WTC11 (cell line): Measurements from ENCODE around the gene LAPTM5. TPM values are rescaled to one million over a fixed set of nuclear protein-coding genes. Genes with fewer than 3 reads are reported as not detected.
"Not testable (repeated sequence)": the region's sequence is repeated elsewhere in the genome, so short reads cannot be mapped to it uniquely, and the experiment has no call there.

Experiments used
- ATAC-seq: fragments of 200-7000 bp; cut with Tn5 transposase; 2 replicates; pipeline ENCODE4 v1.10.0; 2021; ENCODE audit warnings: mild to moderate bottlenecking, moderate library complexity
- CTCF ChIA-PET: fragments of 300-600 bp; sonication (Branson Sonifier 250); formaldehyde crosslinking; loops from one replicate; lab custom pipeline; 2021; ENCODE audit warnings: antibody characterized with exemption; lab: Charles Lee
- POLR2A ChIA-PET: fragments of 350-600 bp; sonication (Branson Sonifier 250); formaldehyde crosslinking; loops from one replicate; lab custom pipeline; 2021; ENCODE audit warnings: antibody characterized with exemption; lab: Charles Lee
- DNase-seq: peaks from one replicate; pipeline ENCODE4 v3.0.0; 2021; ENCODE audit warnings: low spot score
- H3K27ac Mint-ChIP-seq: 2 replicates; pipeline ENCODE4 v1.8.0; 2021; ENCODE audit warnings: mixed read lengths
- H3K27me3 Mint-ChIP-seq: 2 replicates; pipeline ENCODE4 v1.8.0; 2021; ENCODE audit warnings: low read depth, mild to moderate bottlenecking, moderate library complexity, mixed read lengths
- H3K36me3 Mint-ChIP-seq: 2 replicates; pipeline ENCODE4 v1.8.0; 2021; ENCODE audit warnings: mixed read lengths
- H3K4me1 Mint-ChIP-seq: 2 replicates; pipeline ENCODE4 v1.8.0; 2022; ENCODE audit warnings: mixed read lengths
- H3K4me3 Mint-ChIP-seq: 2 replicates; pipeline ENCODE4 v1.8.0; 2021; ENCODE audit warnings: mild to moderate bottlenecking, moderate library complexity, mixed read lengths
- H3K9me3 Mint-ChIP-seq: 2 replicates; pipeline ENCODE4 v1.8.0; 2021; ENCODE audit warnings: mixed read lengths
- ERG ChIP-seq: fragments of 250-450 bp; sonication (Bioruptor Pico); IDR thresholded peaks from 2 replicates; pipeline ENCODE4 v1.8.0; 2021; ENCODE audit warnings: mild to moderate bottlenecking
- IRF2 ChIP-seq: sonication (generic); formaldehyde crosslinking; IDR thresholded peaks from 2 replicates; pipeline ENCODE4 v1.8.0; 2022; ENCODE audit warnings: low read depth, missing genetic modification reagents, borderline replicate concordance
- PRDM15 ChIP-seq: sonication (generic); formaldehyde crosslinking; IDR thresholded peaks from 2 replicates; pipeline ENCODE4 v1.8.0; 2022; ENCODE audit warnings: missing genetic modification reagents
- SOX15 ChIP-seq: fragments of 250-450 bp; sonication (Bioruptor Pico); IDR thresholded peaks from 2 replicates; pipeline ENCODE4 v1.9.0; 2021; ENCODE audit warnings: mild to moderate bottlenecking
- total RNA-seq: library from RNA; stranded (reverse); gene quantifications from 3 replicates; pipeline ENCODE4 v1.2.3, GENCODE V29; 2021
- TF ChIP-seq, protein P1 (sequence below): sonication (generic); formaldehyde crosslinking; IDR thresholded peaks from 2 replicates; pipeline ENCODE4 v1.8.1; 2023; ENCODE audit warnings: mild to moderate bottlenecking, missing genetic modification reagents, moderate library complexity
- TF ChIP-seq, protein P2 (sequence below): sonication (generic); formaldehyde crosslinking; IDR thresholded peaks from 2 replicates; pipeline ENCODE4 v1.8.1; 2023; ENCODE audit warnings: mild to moderate bottlenecking, missing genetic modification reagents, moderate library complexity
- TF ChIP-seq, protein P3 (sequence below): sonication (generic); formaldehyde crosslinking; IDR thresholded peaks from 2 replicates; pipeline ENCODE4 v1.8.0; 2022; ENCODE audit warnings: mild to moderate bottlenecking, missing genetic modification reagents
- TF ChIP-seq, protein P4 (sequence below): sonication (generic); formaldehyde crosslinking; IDR thresholded peaks from 2 replicates; pipeline ENCODE4 v1.8.1; 2022; ENCODE audit warnings: missing genetic modification reagents, borderline replicate concordance

The LAPTM5 gene
- total RNA-seq, 1 experiment from 2014 or later: 1.3 TPM

DNA sequence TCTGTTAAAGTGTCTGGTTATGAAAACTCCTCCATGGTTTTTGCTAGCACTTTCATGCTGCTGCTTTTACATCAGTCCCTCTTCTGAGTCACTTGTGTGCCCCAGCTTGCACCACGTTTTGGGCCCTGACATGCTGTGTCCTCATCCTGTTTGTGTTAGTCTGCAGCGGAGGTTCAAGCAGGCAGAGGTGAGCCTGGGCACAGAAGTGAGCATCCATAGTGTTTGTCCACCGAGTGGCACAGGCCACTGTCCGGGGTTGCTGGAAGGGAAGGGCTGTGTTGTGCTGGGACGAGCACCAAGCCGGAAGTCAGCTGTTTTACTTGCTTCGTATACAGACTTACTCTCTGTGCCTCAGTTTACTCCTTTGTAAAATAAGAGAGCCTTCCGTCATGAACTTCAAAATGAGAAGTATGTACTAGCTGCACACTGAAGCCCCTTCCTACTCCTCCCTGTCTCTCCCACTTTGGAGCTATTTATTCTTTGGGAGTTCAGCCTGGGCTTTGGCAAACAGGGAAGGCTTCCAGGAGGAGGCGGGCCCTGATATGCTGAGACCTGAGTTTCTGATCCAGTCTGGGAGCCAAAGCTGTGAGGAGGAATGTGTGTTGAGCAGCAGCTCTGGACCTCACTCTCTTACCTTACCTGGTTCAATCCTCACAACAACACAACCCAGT lies 10.7 kb upstream of the LAPTM5 start:
- ChIA-PET POLR2A (no interaction called here), CTCF (interaction anchor here (0.8 to 1.6 kb wide), 6 partner anchors 9 to 56 kb away, joined by 3 to 6 read pairs (median 3); no protein-coding TSS in a partner anchor)
- Mint-ChIP-seq H3K27me3 (no peaks in the 10 kb centered on the region), H3K4me1 (no peaks in the 10 kb centered on the region), H3K4me3 (no peak overlapping the region), H3K36me3 (no peaks in the 10 kb centered on the region), H3K9me3 (no peaks in the 10 kb centered on the region), H3K27ac (no peak overlapping the region)
- no peak for DNase-seq
- TF ChIP-seq, protein P1, sequence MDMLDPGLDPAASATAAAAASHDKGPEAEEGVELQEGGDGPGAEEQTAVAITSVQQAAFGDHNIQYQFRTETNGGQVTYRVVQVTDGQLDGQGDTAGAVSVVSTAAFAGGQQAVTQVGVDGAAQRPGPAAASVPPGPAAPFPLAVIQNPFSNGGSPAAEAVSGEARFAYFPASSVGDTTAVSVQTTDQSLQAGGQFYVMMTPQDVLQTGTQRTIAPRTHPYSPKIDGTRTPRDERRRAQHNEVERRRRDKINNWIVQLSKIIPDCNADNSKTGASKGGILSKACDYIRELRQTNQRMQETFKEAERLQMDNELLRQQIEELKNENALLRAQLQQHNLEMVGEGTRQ: no peak
- no peak for TF ChIP-seq SOX15 (CRISPR knock-in tag)
- TF ChIP-seq, protein P2, sequence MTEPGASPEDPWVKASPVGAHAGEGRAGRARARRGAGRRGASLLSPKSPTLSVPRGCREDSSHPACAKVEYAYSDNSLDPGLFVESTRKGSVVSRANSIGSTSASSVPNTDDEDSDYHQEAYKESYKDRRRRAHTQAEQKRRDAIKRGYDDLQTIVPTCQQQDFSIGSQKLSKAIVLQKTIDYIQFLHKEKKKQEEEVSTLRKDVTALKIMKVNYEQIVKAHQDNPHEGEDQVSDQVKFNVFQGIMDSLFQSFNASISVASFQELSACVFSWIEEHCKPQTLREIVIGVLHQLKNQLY: no peak
- no peak for TF ChIP-seq ERG (CRISPR knock-in tag)
- TF ChIP-seq IRF2 (CRISPR knock-in tag): no peak
- TF ChIP-seq PRDM15: no peak
- TF ChIP-seq, protein P3, sequence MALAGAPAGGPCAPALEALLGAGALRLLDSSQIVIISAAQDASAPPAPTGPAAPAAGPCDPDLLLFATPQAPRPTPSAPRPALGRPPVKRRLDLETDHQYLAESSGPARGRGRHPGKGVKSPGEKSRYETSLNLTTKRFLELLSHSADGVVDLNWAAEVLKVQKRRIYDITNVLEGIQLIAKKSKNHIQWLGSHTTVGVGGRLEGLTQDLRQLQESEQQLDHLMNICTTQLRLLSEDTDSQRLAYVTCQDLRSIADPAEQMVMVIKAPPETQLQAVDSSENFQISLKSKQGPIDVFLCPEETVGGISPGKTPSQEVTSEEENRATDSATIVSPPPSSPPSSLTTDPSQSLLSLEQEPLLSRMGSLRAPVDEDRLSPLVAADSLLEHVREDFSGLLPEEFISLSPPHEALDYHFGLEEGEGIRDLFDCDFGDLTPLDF: no peak
- no peak for ATAC-seq

DNA sequence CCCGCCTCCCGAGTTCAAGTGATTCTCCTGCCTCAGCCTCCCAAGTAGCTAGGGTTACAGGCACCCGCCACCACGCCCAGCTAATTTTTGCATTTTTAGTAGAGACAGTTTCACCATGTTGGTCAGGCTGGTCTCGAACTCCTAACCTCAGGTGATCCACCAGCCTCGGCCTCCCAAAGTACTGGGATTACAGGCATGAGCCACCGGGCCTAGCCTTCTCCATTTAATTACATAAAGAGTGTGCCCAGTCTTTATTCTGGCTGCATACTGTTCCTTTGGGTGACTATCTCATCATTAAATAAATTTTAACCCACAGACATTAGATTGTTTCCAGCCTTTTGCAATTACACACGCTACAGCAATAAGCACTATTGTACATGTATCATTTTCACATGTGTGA lies 9.4 kb upstream of the LAPTM5 start:
- DNase-seq, ATAC-seq, H3K27me3 Mint-ChIP-seq, H3K36me3 Mint-ChIP-seq, H3K4me3 Mint-ChIP-seq, H3K27ac Mint-ChIP-seq, H3K9me3 Mint-ChIP-seq, H3K4me1 Mint-ChIP-seq, POLR2A ChIA-PET: not testable (repeated sequence)
- CTCF ChIA-PET: interaction anchor here (1.6 to 1.9 kb wide), 2 partner anchors 13 to 34 kb away, joined by 3 to 9 read pairs; no protein-coding TSS in a partner anchor

DNA sequence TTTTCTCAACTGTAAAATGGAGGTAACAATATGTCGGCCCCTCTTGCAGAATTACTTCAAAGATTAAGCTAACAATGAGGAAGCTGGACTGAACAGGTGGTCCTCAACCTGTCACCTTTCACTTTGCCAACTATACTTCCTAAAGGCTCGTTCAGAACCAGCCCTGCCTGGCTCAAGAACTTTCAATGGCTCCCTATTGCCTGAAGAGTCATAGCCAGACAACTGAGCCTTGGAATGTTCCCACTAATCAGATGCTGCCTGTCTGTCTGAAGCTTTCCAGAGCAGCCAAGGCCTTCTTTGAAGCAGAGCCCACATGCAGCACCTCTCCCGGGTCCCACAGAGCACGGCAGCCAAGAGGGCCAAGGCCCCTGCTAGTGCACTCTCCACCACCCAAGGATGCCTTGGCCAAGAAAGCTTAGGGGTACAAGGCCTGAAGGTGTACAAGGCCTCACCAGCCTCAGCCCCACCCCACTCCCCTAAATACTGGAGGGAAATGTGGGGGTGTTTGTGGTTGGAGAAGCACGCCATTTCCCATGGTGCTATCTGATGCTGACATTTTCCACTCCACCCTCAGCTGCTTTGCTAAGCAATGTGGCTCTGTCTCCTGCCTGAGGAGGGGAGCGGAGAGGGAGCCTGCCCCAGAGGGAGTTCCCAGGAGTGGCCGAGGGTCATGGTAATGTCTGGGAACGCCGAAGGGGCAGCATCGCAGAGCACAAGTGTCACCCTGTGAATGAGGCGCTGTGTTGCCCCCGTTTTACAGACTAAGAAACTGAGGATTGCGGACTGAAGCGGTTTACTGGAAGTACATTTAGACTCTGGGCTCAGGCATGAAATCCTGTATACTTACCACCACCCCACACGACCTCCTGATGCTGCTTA lies 8.2 kb upstream of the LAPTM5 start:
- no peak overlapping the region for H3K4me3 Mint-ChIP-seq
- no peak for DNase-seq
- no peak for ATAC-seq
- H3K27ac Mint-ChIP-seq: no peak overlapping the region
- no peak for TF ChIP-seq SOX15 (CRISPR knock-in tag)
- TF ChIP-seq, protein P4, sequence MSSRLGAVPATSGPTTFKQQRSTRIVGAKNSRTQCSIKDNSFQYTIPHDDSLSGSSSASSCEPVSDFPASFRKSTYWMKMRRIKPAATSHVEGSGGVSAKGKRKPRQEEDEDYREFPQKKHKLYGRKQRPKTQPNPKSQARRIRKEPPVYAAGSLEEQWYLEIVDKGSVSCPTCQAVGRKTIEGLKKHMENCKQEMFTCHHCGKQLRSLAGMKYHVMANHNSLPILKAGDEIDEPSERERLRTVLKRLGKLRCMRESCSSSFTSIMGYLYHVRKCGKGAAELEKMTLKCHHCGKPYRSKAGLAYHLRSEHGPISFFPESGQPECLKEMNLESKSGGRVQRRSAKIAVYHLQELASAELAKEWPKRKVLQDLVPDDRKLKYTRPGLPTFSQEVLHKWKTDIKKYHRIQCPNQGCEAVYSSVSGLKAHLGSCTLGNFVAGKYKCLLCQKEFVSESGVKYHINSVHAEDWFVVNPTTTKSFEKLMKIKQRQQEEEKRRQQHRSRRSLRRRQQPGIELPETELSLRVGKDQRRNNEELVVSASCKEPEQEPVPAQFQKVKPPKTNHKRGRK (CRISPR knock-in tag): no peak
- H3K4me1 Mint-ChIP-seq: peaks cover 7% of the 10 kb centered on the region; the same call in 1 of the 2 replicates
- POLR2A ChIA-PET: no interaction called here
- peaks cover 3% of the 10 kb centered on the region; the same call in 1 of the 2 replicates for H3K9me3 Mint-ChIP-seq
- peaks cover 2% of the 10 kb centered on the region; the same call in 1 of the 2 replicates for H3K36me3 Mint-ChIP-seq
- H3K27me3 Mint-ChIP-seq: no peaks in the 10 kb centered on the region
- CTCF ChIA-PET: interaction anchor here (1.9 kb wide), 1 partner anchor 14 kb away, joined by 9 read pairs; no protein-coding TSS in a partner anchor
